ENCODE measurements around the gene AJUBA.
"Not testable (repeated sequence)": the region's sequence is repeated elsewhere in the genome, so short reads cannot be mapped to it uniquely, and the experiment has no call there.

The AJUBA gene

GRCh38 chr14:23005451-23006187, 23.3 kb upstream of the AJUBA start:
- no peak for DNase-seq

- not testable (repeated sequence) for DNase-seq
Measured at GRCh38 chr14:23004274-23004673, 21.9 kb upstream of the AJUBA start.

DNA sequence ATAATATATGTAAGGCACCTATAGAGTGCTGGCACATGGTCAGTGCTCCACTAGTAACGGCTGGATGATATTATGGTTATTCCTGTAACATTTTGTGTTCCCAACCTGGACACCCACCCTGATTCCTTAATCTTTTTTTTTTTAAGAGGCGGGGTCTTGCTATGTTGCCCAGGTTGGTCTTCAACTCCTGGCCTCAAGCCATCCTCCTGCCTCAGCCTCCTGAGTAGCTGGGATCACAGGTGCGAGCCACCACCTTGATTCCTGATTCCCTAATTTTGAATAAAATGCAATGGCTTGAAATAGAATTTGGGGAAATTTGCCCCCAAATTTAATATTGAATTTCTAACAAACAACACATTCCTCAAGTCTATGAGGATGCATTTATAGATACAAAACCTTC, 20.2 kb upstream of the AJUBA start:
- DNase-seq = no peak

GRCh38 chr14:23000860-23001259, 18.5 kb upstream of the AJUBA start:
- DNase-seq = no peak

GRCh38 chr14:22998329-22999012, 16.1 kb upstream of the AJUBA start:
- no peak for DNase-seq

- DNase-seq = no peak
Measured at GRCh38 chr14:22997676-22998323, 15.4 kb upstream of the AJUBA start.

GRCh38 chr14:22996768-22997654, 14.7 kb upstream of the AJUBA start:
- peak; percentile 100 for DNase-seq

GRCh38 chr14:22995889-22996625, 13.7 kb upstream of the AJUBA start:
- DNase-seq = no peak

DNA sequence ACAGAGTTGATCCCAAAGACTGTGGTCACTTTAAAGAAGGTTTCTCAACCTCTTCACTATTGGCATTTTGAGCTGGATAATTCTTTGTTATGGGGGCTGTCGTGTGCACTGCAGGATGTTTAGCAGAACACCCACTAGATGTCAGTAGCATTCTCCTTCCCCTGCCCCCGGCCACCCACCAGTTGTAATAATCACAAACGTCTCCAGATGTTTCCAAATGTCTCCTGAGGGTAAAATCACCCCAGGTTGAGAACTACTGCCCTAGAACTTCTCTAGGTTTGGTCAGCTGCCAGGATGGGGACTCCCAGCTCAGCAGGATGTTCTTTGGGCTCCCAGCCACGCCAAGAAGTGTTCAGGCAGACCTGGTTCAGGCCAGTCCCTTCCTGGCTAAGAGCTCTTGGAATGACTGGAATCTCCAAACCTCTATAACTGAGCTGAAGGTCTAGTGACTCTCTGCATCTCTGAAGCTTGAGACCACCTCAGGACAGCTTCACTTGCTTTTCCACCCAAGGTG, 12.5 kb upstream of the AJUBA start:
- DNase-seq = peak; percentile 60

DNA sequence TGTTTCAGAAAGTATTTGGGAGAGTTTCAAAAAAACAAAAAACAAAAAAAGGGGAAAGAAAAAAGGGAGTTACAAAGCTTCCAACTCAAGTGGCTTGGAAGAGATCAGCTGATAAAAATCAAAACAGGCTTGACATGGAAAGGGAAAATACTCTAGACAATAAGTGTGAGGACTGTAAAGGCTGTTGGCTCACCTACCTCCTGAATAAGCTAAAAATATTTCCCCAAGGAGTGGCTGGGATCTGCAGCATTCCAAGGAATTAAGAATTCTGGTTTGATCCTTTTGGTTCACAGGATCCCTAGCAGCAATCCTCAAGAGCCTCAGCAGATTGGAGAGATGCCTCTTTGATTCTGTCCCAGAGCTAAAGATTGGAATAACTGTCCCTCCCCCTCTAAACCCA, 11.2 kb upstream of the AJUBA start:
- no peak for DNase-seq

DNA sequence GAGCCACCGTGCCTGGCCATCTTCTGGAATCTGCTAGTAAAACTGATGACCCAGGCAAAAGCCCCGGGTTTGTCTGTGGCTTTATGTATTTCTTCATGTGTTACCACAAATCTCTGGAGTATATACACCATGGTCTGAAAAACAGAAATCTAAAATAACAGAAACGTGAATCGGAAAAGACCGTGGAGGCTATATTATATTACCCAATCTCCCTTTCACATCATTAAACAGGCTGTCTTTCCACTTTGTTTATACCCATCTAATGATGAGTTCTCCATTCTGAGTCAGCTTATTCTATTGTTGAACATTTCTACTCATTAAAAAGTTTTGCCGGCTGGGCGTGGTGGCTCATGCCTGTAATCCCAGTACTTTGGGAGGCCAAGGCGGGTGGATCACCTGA, 9.5 kb upstream of the AJUBA start:
- no peak for DNase-seq

DNA sequence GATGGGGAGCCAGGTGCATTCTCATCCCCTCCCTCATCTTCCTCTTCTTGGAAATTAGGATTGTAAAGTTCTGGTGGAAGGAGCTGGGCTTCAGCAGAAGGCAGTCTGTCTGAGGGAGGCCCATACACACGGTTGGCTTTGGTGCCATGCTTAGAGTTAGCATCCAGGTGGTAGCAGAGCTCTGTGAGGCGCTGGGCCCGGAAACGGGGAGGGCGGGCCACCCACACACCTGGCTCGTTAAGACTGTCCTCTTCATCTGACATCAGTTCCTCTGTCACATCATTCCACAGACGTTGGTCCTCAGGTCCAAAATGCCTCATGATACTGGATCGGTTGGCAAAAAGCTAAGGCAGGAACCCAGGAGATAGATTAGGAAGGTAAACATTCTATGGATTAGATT, 4.9 kb upstream of the AJUBA start:
- DNase-seq = no peak

DNA sequence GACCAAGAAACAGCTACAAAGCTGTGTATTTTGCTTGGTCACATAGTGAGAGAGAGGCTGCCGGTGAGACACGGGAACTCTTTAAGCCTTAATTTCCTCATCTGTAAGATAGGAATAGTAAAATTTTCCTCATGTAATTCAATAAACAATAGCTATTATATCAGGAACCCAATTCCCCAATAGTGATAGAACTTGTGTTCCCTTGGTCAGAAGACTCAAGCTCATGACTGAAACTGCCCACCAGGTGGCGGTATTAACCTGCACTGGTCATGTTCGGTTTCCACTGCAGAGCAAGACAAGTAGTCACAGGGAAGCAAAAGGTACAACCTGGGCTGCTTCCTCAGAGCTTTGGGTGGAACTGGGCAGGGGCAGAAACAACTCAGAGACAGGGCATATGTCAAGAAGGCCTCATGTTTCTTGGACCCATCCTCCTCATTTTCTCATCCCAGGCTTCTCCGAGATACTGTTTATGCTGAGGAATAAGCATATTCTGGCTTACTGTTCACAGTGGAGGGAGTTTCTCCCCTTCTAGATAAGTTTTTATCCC, 4.2 kb upstream of the AJUBA start:
- DNase-seq = peak; percentile 43

DNA sequence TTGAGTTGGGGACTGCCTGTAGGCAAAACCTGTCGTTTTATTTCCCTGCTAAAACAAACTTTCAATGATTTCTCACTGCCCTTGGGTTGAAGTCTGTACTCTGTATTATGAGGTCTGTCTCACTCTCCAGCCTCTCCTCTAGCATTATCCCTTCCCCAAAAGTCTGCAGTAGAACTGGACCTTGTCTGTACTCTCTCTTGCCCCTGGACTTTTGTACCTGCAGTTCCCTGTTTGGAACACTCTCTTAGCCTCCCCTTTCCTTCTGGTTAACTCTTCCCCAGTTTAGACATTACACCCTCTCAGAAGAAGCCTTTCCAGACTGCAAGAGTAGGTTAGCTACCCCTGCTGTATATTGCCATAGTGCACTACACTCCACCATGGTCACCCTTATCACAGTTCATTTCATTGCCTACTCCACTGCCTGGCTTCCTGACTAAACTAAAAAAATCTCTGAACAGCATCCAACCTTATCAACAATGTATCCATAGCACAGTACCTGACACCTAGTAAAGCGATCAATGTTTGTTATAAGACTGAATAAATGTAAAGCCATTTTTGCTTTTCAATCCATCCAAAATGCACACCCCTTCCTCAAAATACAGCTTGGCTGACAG, 3.6 kb upstream of the AJUBA start:
- no peak for DNase-seq

GRCh38 chr14:22984959-22985658, 2.8 kb upstream of the AJUBA start:
- no peak for DNase-seq

DNA sequence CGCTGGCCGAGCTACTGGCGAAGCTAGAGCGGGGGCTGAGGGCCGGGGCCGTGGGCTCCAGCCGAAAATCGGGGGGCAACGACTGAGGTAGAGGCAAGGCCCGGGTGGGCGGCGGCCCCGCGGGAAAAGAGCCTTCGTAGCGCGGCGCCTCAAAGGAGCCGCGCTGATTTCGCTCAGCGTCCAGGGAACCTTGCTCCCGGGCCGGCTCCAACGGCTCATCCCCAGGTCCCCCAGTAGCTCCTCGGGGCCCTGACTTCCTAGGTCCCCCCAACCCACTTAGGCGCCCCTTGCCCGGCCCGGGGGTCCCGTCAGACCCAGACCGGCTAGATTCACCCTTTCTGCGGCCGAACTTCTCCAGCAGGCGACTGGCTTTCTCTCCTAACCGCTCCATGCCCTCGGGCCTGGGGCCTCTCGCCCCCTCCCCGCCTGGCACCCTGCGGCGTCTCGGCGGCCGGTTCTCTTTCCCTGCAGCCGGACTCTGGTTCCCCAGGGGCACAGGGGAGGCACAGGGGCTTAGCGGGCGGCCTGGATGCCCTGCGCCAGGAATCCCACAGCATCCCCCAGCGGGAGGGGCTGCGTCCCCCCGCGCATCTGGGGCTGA, 375 bp downstream of the AJUBA start:
- no peak for DNase-seq

- DNase-seq = no peak
Measured at GRCh38 chr14:22981090-22981875, 1.1 kb downstream of the AJUBA start.

DNA sequence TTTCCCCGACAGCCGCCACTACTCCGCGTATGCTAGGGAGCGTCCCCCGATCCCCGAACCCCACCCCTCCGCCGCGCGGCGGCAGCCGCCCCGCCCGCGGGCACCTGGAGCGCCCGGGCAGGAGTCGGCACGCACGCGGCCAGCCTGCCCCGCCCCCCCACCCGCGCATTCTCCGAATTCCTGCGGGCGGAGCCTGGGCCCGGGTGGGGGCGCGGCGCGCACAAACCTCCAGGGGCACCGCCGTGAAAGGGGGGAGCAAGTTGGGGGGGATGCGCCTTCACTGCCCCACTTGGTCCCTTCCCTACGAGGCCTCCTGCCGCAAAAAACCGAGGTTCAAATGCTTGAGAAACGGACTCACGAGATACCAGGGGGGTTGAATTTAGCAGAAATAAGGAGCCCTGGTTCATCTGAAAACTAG, 1.7 kb downstream of the AJUBA start:
- DNase-seq = no peak

DNA sequence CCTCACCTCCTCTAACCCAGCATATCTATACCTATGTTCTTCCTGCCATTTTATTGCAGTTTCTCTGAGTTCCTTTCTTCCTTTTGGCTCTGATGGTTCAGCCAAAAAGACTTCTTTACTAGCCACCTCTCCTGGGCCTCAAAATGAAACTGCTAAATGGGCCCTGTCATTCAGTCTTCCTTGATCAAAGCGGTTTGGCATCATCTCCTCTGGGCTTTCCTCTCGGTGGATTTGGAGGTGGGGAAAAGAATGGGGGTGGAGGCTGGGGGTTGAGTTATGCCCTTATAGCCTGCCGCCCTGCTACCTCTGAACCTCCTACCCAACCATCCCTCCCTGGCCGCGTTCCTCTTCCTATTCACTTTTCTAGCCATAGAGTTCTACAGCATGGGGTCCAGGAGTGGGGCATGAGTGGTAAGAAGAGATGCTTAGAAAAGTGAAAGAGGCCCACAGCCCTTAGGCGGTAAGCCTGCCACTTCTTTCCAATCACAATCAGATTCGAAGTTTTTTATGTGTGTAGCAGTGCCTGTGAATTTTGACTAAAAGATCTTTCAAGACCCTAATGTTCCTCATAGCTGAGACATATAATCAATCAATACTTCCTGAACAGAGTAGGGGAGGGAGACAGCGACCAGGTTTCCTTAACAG, 2.5 kb downstream of the AJUBA start:
- DNase-seq = no peak
